HEK293 (cell line): Measurements from ENCODE around the gene BCL11B.

ENCODE experiments used
- GLI4 ChIP-seq: fragments of 450-650 bp; formaldehyde crosslinking; IDR thresholded peaks from 2 replicates; pipeline ENCODE4 v1.5.1; 2016; ENCODE audit warnings: missing biosample characterization, missing genetic modification characterization
- HIC1 ChIP-seq: fragments of 450-650 bp; formaldehyde crosslinking; IDR thresholded peaks from 2 replicates; pipeline ENCODE4 v1.5.1; 2016; ENCODE audit warnings: missing biosample characterization, missing genetic modification characterization
- KLF7 ChIP-seq: fragments of 450-650 bp; formaldehyde crosslinking; IDR thresholded peaks from 2 replicates; pipeline ENCODE4 v1.5.1; 2016; ENCODE audit warnings: missing biosample characterization, missing genetic modification characterization, borderline replicate concordance
- OSR2 ChIP-seq: fragments of 450-650 bp; formaldehyde crosslinking; IDR thresholded peaks from 2 replicates; pipeline ENCODE4 v1.5.1; 2016; ENCODE audit warnings: missing biosample characterization, missing genetic modification characterization
- PRDM10 ChIP-seq: fragments of 450-650 bp; formaldehyde crosslinking; IDR thresholded peaks from 2 replicates; pipeline ENCODE4 v1.5.1; 2016; ENCODE audit warnings: missing biosample characterization, missing genetic modification characterization
- SP2 ChIP-seq: fragments of 450-650 bp; formaldehyde crosslinking; IDR thresholded peaks from 2 replicates; pipeline ENCODE4 v1.5.1; 2016; ENCODE audit warnings: missing biosample characterization, missing genetic modification characterization
- SP7 ChIP-seq: fragments of 450-650 bp; formaldehyde crosslinking; IDR thresholded peaks from 2 replicates; pipeline ENCODE4 v1.5.1; 2016; ENCODE audit warnings: missing biosample characterization, missing genetic modification characterization
- TSHZ1 ChIP-seq: fragments of 450-650 bp; formaldehyde crosslinking; IDR thresholded peaks from 2 replicates; pipeline ENCODE4 v1.5.1; 2016; ENCODE audit warnings: missing biosample characterization, missing genetic modification characterization, borderline replicate concordance
- WT1 ChIP-seq: fragments of 450-650 bp; formaldehyde crosslinking; IDR thresholded peaks from 2 replicates; pipeline ENCODE4 v1.5.1; 2016; ENCODE audit warnings: missing biosample characterization, missing genetic modification characterization
- ZBTB17 ChIP-seq: fragments of 450-650 bp; formaldehyde crosslinking; IDR thresholded peaks from 2 replicates; pipeline ENCODE4 v1.5.1; 2016; ENCODE audit warnings: missing biosample characterization, missing genetic modification characterization
- ZBTB21 ChIP-seq: fragments of 450-650 bp; formaldehyde crosslinking; IDR thresholded peaks from 2 replicates; pipeline ENCODE4 v1.5.1; 2017; ENCODE audit warnings: missing biosample characterization, missing genetic modification characterization
- ZBTB8A ChIP-seq: fragments of 450-650 bp; formaldehyde crosslinking; IDR thresholded peaks from 2 replicates; pipeline ENCODE4 v1.5.1; 2016; ENCODE audit warnings: missing biosample characterization, missing genetic modification characterization
- ZEB2 ChIP-seq: fragments of 450-650 bp; formaldehyde crosslinking; IDR thresholded peaks from 2 replicates; pipeline ENCODE4 v1.5.1; 2016; ENCODE audit warnings: missing biosample characterization, missing genetic modification characterization
- ZNF155 ChIP-seq: fragments of 450-650 bp; formaldehyde crosslinking; IDR thresholded peaks from 2 replicates; pipeline ENCODE4 v1.5.1; 2016; ENCODE audit warnings: missing biosample characterization, missing genetic modification characterization
- ZNF169 ChIP-seq: fragments of 450-650 bp; formaldehyde crosslinking; IDR thresholded peaks from 2 replicates; pipeline ENCODE4 v1.5.1; 2016; ENCODE audit warnings: missing biosample characterization, missing genetic modification characterization
- ZNF184 ChIP-seq: fragments of 450-650 bp; IDR thresholded peaks from 2 replicates; pipeline ENCODE4 v1.5.1; 2018; ENCODE audit warnings: missing biosample characterization, mild to moderate bottlenecking, missing genetic modification characterization
- ZNF214 ChIP-seq: fragments of 450-650 bp; formaldehyde crosslinking; IDR thresholded peaks from 2 replicates; pipeline ENCODE4 v1.5.1; 2017; ENCODE audit warnings: missing biosample characterization, mild to moderate bottlenecking, missing genetic modification characterization, borderline replicate concordance
- ZNF266 ChIP-seq: fragments of 450-650 bp; formaldehyde crosslinking; IDR thresholded peaks from 2 replicates; pipeline ENCODE4 v1.5.1; 2016; ENCODE audit warnings: missing biosample characterization, missing genetic modification characterization, low read depth
- ZNF302 ChIP-seq: fragments of 450-650 bp; formaldehyde crosslinking; IDR thresholded peaks from 2 replicates; pipeline ENCODE4 v1.5.1; 2016; ENCODE audit warnings: missing biosample characterization, missing genetic modification characterization, low read depth
- ZNF426 ChIP-seq: fragments of 450-650 bp; formaldehyde crosslinking; IDR thresholded peaks from 2 replicates; pipeline ENCODE4 v1.5.1; 2017; ENCODE audit warnings: missing biosample characterization, missing genetic modification characterization, mild to moderate bottlenecking, inconsistent platforms, moderate library complexity
- ZNF558 ChIP-seq: fragments of 450-650 bp; formaldehyde crosslinking; IDR thresholded peaks from 2 replicates; pipeline ENCODE4 v1.5.1; 2016; ENCODE audit warnings: missing biosample characterization, missing genetic modification characterization
- ZNF624 ChIP-seq: fragments of 450-650 bp; formaldehyde crosslinking; IDR thresholded peaks from 2 replicates; pipeline ENCODE4 v1.5.1; 2017; ENCODE audit warnings: missing biosample characterization, missing genetic modification characterization
- ZNF626 ChIP-seq: fragments of 450-650 bp; sonication (Bioruptor Pico); formaldehyde crosslinking; IDR thresholded peaks from 2 replicates; pipeline ENCODE4 v1.5.1; 2018; ENCODE audit warnings: missing biosample characterization, missing genetic modification characterization, inconsistent platforms
- ZNF629 ChIP-seq: fragments of 450-650 bp; formaldehyde crosslinking; IDR thresholded peaks from 2 replicates; pipeline ENCODE4 v1.5.1; 2017; ENCODE audit warnings: missing biosample characterization, missing genetic modification characterization
- ZNF660 ChIP-seq: fragments of 450-650 bp; IDR thresholded peaks from 2 replicates; pipeline ENCODE4 v1.5.1; 2018; ENCODE audit warnings: missing biosample characterization, mild to moderate bottlenecking, missing genetic modification characterization
- ZNF768 ChIP-seq: fragments of 450-650 bp; formaldehyde crosslinking; IDR thresholded peaks from 2 replicates; pipeline ENCODE4 v1.5.1; 2018; ENCODE audit warnings: missing biosample characterization, mild to moderate bottlenecking, missing genetic modification characterization
- ZSCAN4 ChIP-seq: fragments of 450-650 bp; formaldehyde crosslinking; IDR thresholded peaks from 2 replicates; pipeline ENCODE4 v1.5.1; 2017; ENCODE audit warnings: missing biosample characterization, missing genetic modification characterization
- TF ChIP-seq, protein P1 (sequence below): fragments of 450-650 bp; formaldehyde crosslinking; IDR thresholded peaks from 2 replicates; pipeline ENCODE4 v1.5.1; 2016; ENCODE audit warnings: missing biosample characterization, missing genetic modification characterization
- TF ChIP-seq, protein P2 (sequence below): fragments of 450-650 bp; formaldehyde crosslinking; IDR thresholded peaks from 2 replicates; pipeline ENCODE4 v1.5.1; 2016; ENCODE audit warnings: missing biosample characterization, missing genetic modification characterization

Gene BCL11B

GRCh38 chr14:99229654-99230207, 42.3 kb downstream of the BCL11B start (continued):
- TF ChIP-seq HIC1 (no peak), SP2 (tag by site-specific recombination) (peak; percentile 16; the same call in 1 of the 2 replicates), PRDM10 (tag by site-specific recombination) (peak; percentile 68), ZNF155 (tag by site-specific recombination) (no peak), WT1 (peak; percentile 57), SP7 (tag by site-specific recombination) (peak; percentile 60; the same call in 1 of the 2 replicates), ZNF266 (tag by site-specific recombination) (no peak), ZBTB21 (tag by site-specific recombination) (no peak), ZNF426 (tag by site-specific recombination) (no peak), OSR2 (tag by site-specific recombination) (peak; percentile 86), ZNF214 (tag by site-specific recombination) (no peak), ZSCAN4 (tag by site-specific recombination) (no peak), GLI4 (tag by site-specific recombination) (no peak), ZNF184 (tag by site-specific recombination) (no peak), ZNF626 (tag by site-specific recombination) (no peak), ZBTB17 (tag by site-specific recombination) (peak; percentile 85), ZNF169 (tag by site-specific recombination) (no peak), ZBTB8A (peak; percentile 41; the same call in 1 of the 2 replicates), TSHZ1 (tag by site-specific recombination) (no peak), ZNF660 (no peak), ZNF624 (no peak), ZEB2 (tag by site-specific recombination) (peak; percentile 68), ZNF558 (no peak), KLF7 (tag by site-specific recombination) (no peak), ZNF629 (tag by site-specific recombination) (peak; percentile 82), ZNF768 (no peak), ZNF302 (tag by site-specific recombination) (no peak)
- TF ChIP-seq, protein P1, sequence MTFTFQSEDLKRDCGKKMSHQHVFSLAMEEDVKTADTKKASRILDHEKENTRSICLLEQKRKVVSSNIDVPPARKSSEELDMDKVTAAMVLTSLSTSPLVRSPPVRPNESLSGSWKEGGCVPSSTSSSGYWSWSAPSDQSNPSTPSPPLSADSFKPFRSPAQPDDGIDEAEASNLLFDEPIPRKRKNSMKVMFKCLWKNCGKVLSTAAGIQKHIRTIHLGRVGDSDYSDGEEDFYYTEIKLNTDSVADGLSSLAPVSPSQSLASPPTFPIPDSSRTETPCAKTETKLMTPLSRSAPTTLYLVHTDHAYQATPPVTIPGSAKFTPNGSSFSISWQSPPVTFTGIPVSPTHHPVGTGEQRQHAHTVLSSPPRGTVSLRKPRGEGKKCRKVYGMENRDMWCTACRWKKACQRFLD (tag by site-specific recombination) = no peak
- TF ChIP-seq, protein P2, sequence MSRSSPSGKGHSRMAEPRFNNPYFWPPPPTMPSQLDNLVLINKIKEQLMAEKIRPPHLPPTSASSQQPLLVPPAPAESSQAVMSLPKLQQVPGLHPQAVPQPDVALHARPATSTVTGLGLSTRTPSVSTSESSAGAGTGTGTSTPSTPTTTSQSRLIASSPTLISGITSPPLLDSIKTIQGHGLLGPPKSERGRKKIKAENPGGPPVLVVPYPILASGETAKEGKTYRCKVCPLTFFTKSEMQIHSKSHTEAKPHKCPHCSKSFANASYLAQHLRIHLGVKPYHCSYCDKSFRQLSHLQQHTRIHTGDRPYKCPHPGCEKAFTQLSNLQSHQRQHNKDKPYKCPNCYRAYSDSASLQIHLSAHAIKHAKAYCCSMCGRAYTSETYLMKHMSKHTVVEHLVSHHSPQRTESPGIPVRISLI (tag by site-specific recombination) = no peak
